ENCODE data around the gene AK5.
"Not testable (repeated sequence)": the region's sequence is repeated elsewhere in the genome, so short reads cannot be mapped to it uniquely, and the experiment has no call there.

- not testable (repeated sequence) for TF ChIP-seq POLR2A (IDR thresholded peaks at IDR 0.05); CTCF (IDR thresholded peaks at IDR 0.05); POLR2AphosphoS5 (IDR thresholded peaks at IDR 0.05; ENCODE audit: insufficient read depth in 1 of 2, low read depth in 1 of 2)
These were observed 249.3 kb downstream of the AK5 start for GRCh38 chr1:77531149-77531548.

Data from vagina (tissue), 2 donors.